Sigmoid colon (tissue), 7 donors: ENCODE data around the gene RPH3AL. TPM values are rescaled to one million over a fixed set of nuclear protein-coding genes. Genes with fewer than 3 reads are reported as not detected.
A peak's percentile ranks its signal among the peaks of the same experiment; 100 is the strongest.

Experiments used
- DNase-seq: peaks from one replicate; pipeline ENCODE4 v3.0.0-alpha.2; 2019
- H3K27ac ChIP-seq, 4 donors: fragments of 200-600 bp; sonication (generic); one replicate each; pipeline ENCODE4 v1.5.1; 2016 to 2019; ENCODE audit warnings: mild to moderate bottlenecking in 1 of 4
- H3K27me3 ChIP-seq, 3 donors: fragments of 200-600 bp; sonication (generic); one replicate each; pipeline ENCODE4 v1.5.1; 2019; ENCODE audit warnings: mild to moderate bottlenecking in 1 of 3
- H3K36me3 ChIP-seq, 4 donors: fragments of 200-600 bp; sonication (generic); one replicate each; pipeline ENCODE4 v1.5.1; 2016 to 2019
- H3K4me1 ChIP-seq, 4 donors: fragments of 200-600 bp; sonication (generic); one replicate each; pipeline ENCODE4 v1.5.1; 2017 to 2019
- H3K4me3 ChIP-seq, 4 donors: fragments of 200-600 bp; sonication (generic); one replicate each; pipeline ENCODE4 v1.5.1; 2017 to 2019; ENCODE audit warnings: mild to moderate bottlenecking in 2 of 4, moderate library complexity in 1 of 4
- H3K9me3 ChIP-seq, 4 donors: fragments of 200-600 bp in 3 of 4; sonication (generic) in 3 of 4; one replicate each; pipeline versions ENCODE4 v1.5.1 to v1.6.1; 2013 to 2019
- CTCF ChIP-seq, 4 experiments: fragments of 450-650 bp in 3 of 4; fragments of 200-600 bp in 1 of 4; IDR thresholded peaks; one replicate each; pipeline ENCODE4 v1.5.1; 2016 to 2019; ENCODE audit warnings: antibody characterized with exemption in 4 of 4, mild to moderate bottlenecking in 3 of 4, moderate library complexity in 2 of 4
- EP300 ChIP-seq, 4 donors: sonication (generic); formaldehyde crosslinking; IDR thresholded peaks; one replicate each; pipeline ENCODE4 v1.6.1; 2017; ENCODE audit warnings: antibody characterized with exemption in 4 of 4
- POLR2A ChIP-seq, 2 donors: fragments of 450-650 bp; IDR thresholded peaks; one replicate each; pipeline ENCODE4 v1.6.1; 2016; ENCODE audit warnings: antibody characterized with exemption in 2 of 2, mild to moderate bottlenecking in 2 of 2, moderate library complexity in 2 of 2
- POLR2AphosphoS5 ChIP-seq, 4 donors: sonication (generic); formaldehyde crosslinking; IDR thresholded peaks; one replicate each; pipeline ENCODE4 v1.6.1; 2017; ENCODE audit warnings: antibody characterized with exemption in 4 of 4
- WGBS, 2 donors: extraction: QIAGEN DNeasy Blood & Tissue Kit; methylation state at CpG; one replicate each; pipeline ENCODE4 v1.1.7; 2013; 5-methylcytosine and 5-hydroxymethylcytosine counted together
- intact Hi-C: fragments of 100-400 bp; cut with DNase I; formaldehyde crosslinking; loops from one replicate; pipeline ENCODE4 v1.15.1; 2023
- polyA plus RNA-seq, 3 donors: library from polyadenylated mRNA; stranded (reverse); fragments of 200-250 nt; gene quantifications; one replicate each; pipeline ENCODE4 v1.2.3, GENCODE V29; 2013
- total RNA-seq, 4 donors: library from RNA; depleted of rRNA; stranded (reverse); fragments of >200 nt; gene quantifications; one replicate each; pipeline ENCODE4 v1.1.0, GENCODE V29; 2016
- donor health status: healthy with polysubstance abuse.
- donor health status: Bipolar disorder and iron deficiency.
- donor health status: healthy.

RPH3AL gene
- total and polyA plus RNA-seq, 7 donors = 1.8 to 23.1 (median 12.7) TPM

DNA sequence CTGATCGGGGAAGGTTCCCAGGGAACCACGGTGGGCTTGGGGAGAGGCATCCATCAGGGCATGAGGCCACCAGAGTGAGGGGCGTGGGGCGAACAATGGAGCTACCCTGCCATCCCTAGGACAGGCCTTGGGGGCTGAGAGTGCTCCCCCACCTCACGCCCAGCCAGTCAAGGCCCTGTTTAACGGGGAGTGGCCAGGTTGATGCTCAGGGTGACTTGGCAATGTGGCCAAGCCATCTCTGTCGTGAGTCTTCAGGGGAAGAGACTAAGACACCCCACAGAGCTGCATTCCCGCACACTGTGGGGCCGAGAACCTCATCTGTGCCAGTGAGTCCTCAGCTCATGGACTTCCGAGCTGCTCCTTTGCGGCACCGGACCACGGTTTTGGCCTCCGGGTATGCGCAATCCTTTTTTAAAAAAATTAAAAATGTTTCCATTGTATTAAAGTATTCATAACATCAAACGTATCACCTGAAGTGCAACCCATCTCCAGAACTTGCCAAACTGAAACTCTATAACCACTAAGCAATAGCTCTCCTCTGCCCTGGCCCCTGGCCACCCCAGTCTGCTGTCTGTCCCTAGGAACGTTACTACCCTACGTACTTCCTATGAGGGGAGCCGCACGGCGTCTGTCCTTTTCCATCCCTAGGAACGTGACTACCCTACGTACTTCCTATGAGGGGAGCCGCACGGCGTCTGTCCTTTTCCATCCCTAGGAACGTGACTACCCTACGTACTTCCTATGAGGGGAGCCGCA is 99.3 kb downstream of the RPH3AL start:
- no peaks in the 10 kb centered on the region for H3K4me1 ChIP-seq
- no peaks in the 10 kb centered on the region for H3K36me3 ChIP-seq
- H3K4me3 ChIP-seq = no peak overlapping the region
- WGBS, 2 donors = 89 to 90% methylated on average over 21 of the region's 29 CpGs
- no peaks in the 10 kb centered on the region for H3K27me3 ChIP-seq
- no peak overlapping the region for H3K27ac ChIP-seq
- TF ChIP-seq EP300 (IDR thresholded peaks at IDR 0.05) = no peak
- no peak for TF ChIP-seq POLR2A (IDR thresholded peaks at IDR 0.05)
- intact Hi-C loops = no loop called here
- no peaks in the 10 kb centered on the region for H3K9me3 ChIP-seq
- peak; percentile 42 for DNase-seq

DNA sequence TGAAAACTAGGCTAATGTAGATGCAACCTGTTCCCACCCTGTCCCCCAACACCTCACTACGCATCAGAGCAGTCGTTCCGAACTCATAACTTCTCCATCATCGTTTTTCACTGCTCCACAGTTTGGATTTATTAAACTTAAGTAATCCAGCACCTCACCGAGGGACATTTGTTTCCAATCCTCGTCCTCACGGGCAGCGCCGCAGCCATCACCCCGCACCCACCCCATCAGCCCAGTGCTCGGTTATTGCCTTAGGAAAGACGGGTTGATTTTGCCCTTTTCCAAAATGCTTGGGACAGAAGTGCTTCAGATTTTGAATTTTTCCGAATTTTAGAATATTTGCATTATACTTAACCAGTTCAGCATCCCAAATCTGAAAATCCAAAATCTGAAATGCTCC is 100.2 kb downstream of the RPH3AL start:
- no peak for DNase-seq
- 91 to 94% methylated on average over 13 of the region's 13 CpGs for WGBS, 2 donors
- intact Hi-C loops = no loop called here
- Histone ChIP-seq H3K27me3 (no peaks in the 10 kb centered on the region), H3K4me3 (no peak overlapping the region), H3K9me3 (no peaks in the 10 kb centered on the region), H3K36me3 (no peaks in the 10 kb centered on the region), H3K4me1 (no peaks in the 10 kb centered on the region), H3K27ac (no peak overlapping the region)
- TF ChIP-seq POLR2AphosphoS5 (IDR thresholded peaks at IDR 0.05) = no peak
- no peak for TF ChIP-seq EP300 (IDR thresholded peaks at IDR 0.05)
- no peak for TF ChIP-seq CTCF (IDR thresholded peaks at IDR 0.05)
- TF ChIP-seq POLR2A (IDR thresholded peaks at IDR 0.05) = no peak

DNA sequence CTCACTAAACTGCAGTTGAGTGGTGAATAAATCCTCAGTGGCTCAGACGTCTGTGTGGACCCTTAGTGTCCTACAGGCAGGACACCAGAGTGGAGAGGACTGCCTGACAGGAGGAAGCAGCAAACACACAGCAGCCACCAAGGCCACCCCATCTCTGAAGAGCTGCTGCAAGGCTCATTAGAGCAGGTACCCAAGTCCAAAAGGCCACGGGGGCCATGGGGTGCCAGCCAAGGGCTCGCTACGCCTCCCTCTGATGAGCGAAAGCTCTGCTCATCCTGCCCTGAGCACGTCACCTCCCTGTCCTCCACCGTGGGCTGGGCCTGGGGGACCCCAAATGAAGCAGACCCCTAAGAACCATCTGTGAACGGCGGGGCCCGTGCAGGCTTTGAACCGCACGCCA is 101.1 kb downstream of the RPH3AL start:
- H3K4me3 ChIP-seq = no peak overlapping the region
- WGBS, 2 donors = 93 to 95% methylated on average over 12 of the region's 12 CpGs
- no peak overlapping the region for H3K27ac ChIP-seq
- intact Hi-C loops = no loop called here
- no peaks in the 10 kb centered on the region for H3K4me1 ChIP-seq
- H3K36me3 ChIP-seq = no peaks in the 10 kb centered on the region
- no peak for TF ChIP-seq POLR2AphosphoS5 (IDR thresholded peaks at IDR 0.05)
- no peak for TF ChIP-seq EP300 (IDR thresholded peaks at IDR 0.05)
- TF ChIP-seq CTCF (IDR thresholded peaks at IDR 0.05) = no peak
- no peak for TF ChIP-seq POLR2A (IDR thresholded peaks at IDR 0.05)
- H3K9me3 ChIP-seq = no peaks in the 10 kb centered on the region
- no peaks in the 10 kb centered on the region for H3K27me3 ChIP-seq
- peak; percentile 61 for DNase-seq

DNA sequence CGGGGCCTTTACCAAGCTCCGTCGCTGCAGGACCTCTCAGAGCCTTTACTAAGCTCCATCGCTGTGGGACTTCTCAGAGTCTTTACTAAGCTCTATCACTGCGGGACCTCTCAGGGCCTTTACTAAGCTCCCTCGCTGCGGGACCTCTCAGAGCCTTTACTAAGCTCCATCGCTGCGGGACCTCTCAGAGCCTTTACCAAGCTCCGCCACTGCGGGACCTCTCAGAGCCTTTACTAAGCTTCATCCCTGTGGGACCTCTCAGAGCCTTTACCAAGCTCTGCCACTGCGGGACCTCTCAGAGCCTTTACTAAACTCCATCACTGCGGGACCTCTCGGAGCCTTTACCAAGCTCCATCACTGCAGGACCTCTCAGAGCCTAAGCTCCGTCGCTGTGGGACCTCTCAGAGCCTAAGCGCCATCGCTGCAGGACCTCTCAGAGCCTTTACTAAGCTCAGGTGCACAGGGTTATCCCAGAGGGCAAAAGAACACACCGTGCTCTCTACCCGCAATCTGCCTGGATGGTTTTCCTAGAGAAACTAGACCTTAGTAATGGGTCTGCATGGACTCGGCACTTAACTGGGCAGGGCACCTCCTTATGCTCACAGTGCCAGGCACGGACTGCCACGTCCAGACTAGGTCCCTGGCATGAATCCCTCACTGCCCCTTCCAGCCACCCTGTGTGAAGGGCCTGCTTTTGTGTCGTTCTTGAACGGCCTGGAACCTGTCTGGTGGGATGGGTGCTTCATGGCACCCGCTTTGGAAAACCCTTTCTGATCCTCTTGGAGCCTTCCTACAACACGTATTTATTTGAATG is 101.9 kb downstream of the RPH3AL start:
- no peaks in the 10 kb centered on the region for H3K27me3 ChIP-seq
- DNase-seq = peak; percentile 33
- H3K4me3 ChIP-seq = no peak overlapping the region
- 91 to 96% methylated on average over 27 of the region's 27 CpGs for WGBS, 2 donors
- intact Hi-C loops = no loop called here
- no peak overlapping the region for H3K27ac ChIP-seq
- TF ChIP-seq CTCF (IDR thresholded peaks at IDR 0.05) = no peak
- TF ChIP-seq EP300 (IDR thresholded peaks at IDR 0.05) = no peak
- no peak for TF ChIP-seq POLR2AphosphoS5 (IDR thresholded peaks at IDR 0.05)
- no peak for TF ChIP-seq POLR2A (IDR thresholded peaks at IDR 0.05)
- H3K9me3 ChIP-seq = no peaks in the 10 kb centered on the region
- H3K36me3 ChIP-seq = no peaks in the 10 kb centered on the region
- H3K4me1 ChIP-seq = no peaks in the 10 kb centered on the region

DNA sequence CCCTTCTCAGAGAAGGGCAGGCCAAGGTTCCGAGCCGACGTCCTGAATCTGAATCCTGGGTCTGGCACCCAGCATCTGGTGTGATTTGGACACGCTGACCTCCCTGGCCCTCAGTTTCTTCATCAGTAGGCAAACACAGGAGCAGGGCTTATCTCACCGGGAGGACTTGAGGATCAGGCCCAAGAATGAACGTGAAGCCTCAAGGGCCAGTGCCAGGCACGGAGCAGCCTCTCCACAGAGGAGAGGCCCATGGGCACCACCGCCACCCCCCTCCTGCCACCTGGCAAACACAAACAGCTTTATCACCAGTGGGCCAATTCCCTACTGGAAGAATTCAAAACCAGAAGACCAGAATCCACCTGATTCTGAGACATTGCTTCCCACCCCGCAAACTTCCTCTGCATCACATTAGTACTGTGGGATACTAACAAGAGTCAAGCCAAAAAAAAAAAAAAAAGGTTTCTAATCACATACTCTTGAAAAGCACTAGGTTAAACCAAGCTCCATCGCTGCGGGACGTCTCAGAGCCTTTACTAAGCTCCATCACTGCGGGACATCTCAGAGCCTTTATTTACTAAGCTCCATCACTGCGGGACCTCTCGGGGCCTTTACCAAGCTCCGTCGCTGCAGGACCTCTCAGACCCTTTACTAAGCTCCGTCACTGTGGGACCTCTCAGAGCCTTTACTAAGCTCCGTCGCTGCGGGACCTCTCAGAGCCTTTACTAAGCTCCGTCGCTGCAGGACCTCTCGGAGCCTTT is 103.2 kb downstream of the RPH3AL start:
- WGBS, 2 donors = 83 to 91% methylated on average over 24 of the region's 24 CpGs
- no peak overlapping the region for H3K4me3 ChIP-seq
- H3K27me3 ChIP-seq = no peaks in the 10 kb centered on the region
- no peaks in the 10 kb centered on the region for H3K4me1 ChIP-seq
- DNase-seq = peak; percentile 30
- intact Hi-C loops = no loop called here
- no peak for TF ChIP-seq POLR2AphosphoS5 (IDR thresholded peaks at IDR 0.05)
- TF ChIP-seq CTCF (IDR thresholded peaks at IDR 0.05) = no peak
- no peak for TF ChIP-seq EP300 (IDR thresholded peaks at IDR 0.05)
- no peak for TF ChIP-seq POLR2A (IDR thresholded peaks at IDR 0.05)
- no peak overlapping the region for H3K27ac ChIP-seq
- H3K9me3 ChIP-seq = no peaks in the 10 kb centered on the region
- H3K36me3 ChIP-seq = no peaks in the 10 kb centered on the region
